GM18951 (cell line): ENCODE results near the gene GRM7.

Experiments used
- POLR2A ChIP-seq: IDR thresholded peaks from 4 replicates; pipeline ENCODE4 v1.6.1; 2011; ENCODE audit warnings: mild to moderate bottlenecking; ENCODE audit not compliant: insufficient read length, insufficient read depth; ENCODE audit errors: extremely low read depth
- in situ Hi-C: fragments of 300-500 bp; cut with MboI; formaldehyde crosslinking; loops from one replicate; pipeline ENCODE4 v1.12.0; 2022; ENCODE audit warnings: low sequenced_read_pairs, mixed read lengths, inconsistent platforms; ENCODE audit not compliant: unreplicated experiment

GRM7 gene

GRCh38 chr3:7332696-7333095 lies 471.8 kb downstream of the GRM7 start:
- in situ Hi-C loops = no loop called here
- TF ChIP-seq POLR2A = no peak

GRCh38 chr3:7333125-7333524 lies 472.2 kb downstream of the GRM7 start:
- in situ Hi-C loops = no loop called here
- no peak for TF ChIP-seq POLR2A

- in situ Hi-C loops = no loop called here
- TF ChIP-seq POLR2A = no peak
These were observed 479.9 kb downstream of the GRM7 start for GRCh38 chr3:7340795-7341194.

- in situ Hi-C loops = no loop called here
- no peak for TF ChIP-seq POLR2A
These were observed 485.4 kb downstream of the GRM7 start for GRCh38 chr3:7346364-7346763.

- in situ Hi-C loops = no loop called here
- no peak for TF ChIP-seq POLR2A
These were observed 496.2 kb downstream of the GRM7 start for GRCh38 chr3:7357101-7357500.

GRCh38 chr3:7367968-7368367 lies 507.1 kb downstream of the GRM7 start:
- no peak for TF ChIP-seq POLR2A
- in situ Hi-C loops = no loop called here

- in situ Hi-C loops = no loop called here
- TF ChIP-seq POLR2A = no peak
These were observed 507.7 kb downstream of the GRM7 start for GRCh38 chr3:7368597-7368996.

GRCh38 chr3:7371693-7372572 lies 511.0 kb downstream of the GRM7 start:
- TF ChIP-seq POLR2A = no peak
- in situ Hi-C loops = no loop called here

GRCh38 chr3:7377103-7377502 lies 516.2 kb downstream of the GRM7 start:
- in situ Hi-C loops = no loop called here
- TF ChIP-seq POLR2A = no peak

GRCh38 chr3:7381741-7382140 lies 520.8 kb downstream of the GRM7 start:
- in situ Hi-C loops = no loop called here
- TF ChIP-seq POLR2A = no peak

- no peak for TF ChIP-seq POLR2A
- in situ Hi-C loops = no loop called here
These were observed 521.5 kb downstream of the GRM7 start for GRCh38 chr3:7382293-7383010.

GRCh38 chr3:7385635-7386034 lies 524.7 kb downstream of the GRM7 start:
- TF ChIP-seq POLR2A = no peak
- in situ Hi-C loops = no loop called here

GRCh38 chr3:7388026-7388425 lies 527.1 kb downstream of the GRM7 start:
- no peak for TF ChIP-seq POLR2A
- in situ Hi-C loops = no loop called here

GRCh38 chr3:7392206-7392605 lies 531.3 kb downstream of the GRM7 start:
- no peak for TF ChIP-seq POLR2A
- in situ Hi-C loops = no loop called here

GRCh38 chr3:7393944-7394605 lies 533.2 kb downstream of the GRM7 start:
- TF ChIP-seq POLR2A = no peak
- in situ Hi-C loops = no loop called here
